CD4-positive, alpha-beta T cell treated with Interleukin-15 for 1 hour (primary cell): Measurements from ENCODE around the gene PIK3C2G.

Source experiments
- DNase-seq: peaks from one replicate; pipeline ENCODE4 v3.0.0-alpha.2; 2020

PIK3C2G gene

DNA sequence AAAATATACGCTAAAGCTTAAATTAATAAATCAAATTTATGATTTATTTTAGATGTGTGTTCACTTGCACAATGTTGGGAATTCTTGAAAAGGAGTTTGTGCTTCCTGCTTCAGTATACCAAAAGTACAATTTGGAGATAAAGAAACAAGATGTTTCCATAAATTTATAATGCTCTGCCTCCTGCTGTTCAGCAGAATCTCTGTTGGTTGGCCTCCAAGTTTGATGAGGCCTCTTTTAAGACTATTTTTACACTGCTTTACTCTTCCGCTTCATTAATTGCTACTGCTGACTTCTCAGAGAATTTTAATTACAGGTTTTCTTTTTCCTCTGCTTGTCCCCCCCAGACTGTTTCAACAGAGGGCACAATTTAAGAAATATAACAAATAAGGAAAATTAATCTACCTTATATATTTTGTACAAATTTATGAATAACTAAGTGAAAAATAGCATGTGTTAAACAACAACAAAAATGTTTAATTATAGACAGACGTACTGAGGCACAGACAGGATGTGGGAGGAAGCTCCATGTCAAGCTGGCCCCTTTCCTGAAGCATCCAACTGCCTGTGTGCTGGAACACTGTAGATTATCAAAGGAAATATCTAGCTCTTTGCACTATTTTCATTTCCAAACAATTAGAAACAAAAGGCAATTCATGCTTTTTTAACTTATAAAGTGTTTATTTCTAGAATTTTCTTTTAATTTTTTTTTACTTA is 83.9 kb downstream of the PIK3C2G start:
- no peak for DNase-seq

DNA sequence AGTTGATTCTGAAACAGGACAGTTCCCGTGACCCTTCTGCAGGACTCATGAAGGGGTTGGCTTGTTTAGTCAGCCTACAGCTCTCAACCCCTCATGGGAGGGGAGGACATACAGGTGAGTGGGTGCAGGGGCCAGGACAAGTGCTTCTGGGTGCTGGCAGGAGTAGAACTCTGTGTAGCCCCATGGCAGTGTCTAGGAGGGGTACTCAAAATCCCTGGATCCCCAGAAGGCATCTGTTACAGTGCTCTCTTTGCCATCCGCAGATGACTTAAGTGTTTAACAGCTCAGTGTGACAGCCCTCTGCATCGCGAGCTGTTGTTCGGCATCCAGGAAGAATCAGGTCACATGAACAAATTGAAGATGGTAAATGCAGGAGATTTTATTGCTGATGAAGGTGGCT is 91.0 kb downstream of the PIK3C2G start:
- no peak for DNase-seq

DNA sequence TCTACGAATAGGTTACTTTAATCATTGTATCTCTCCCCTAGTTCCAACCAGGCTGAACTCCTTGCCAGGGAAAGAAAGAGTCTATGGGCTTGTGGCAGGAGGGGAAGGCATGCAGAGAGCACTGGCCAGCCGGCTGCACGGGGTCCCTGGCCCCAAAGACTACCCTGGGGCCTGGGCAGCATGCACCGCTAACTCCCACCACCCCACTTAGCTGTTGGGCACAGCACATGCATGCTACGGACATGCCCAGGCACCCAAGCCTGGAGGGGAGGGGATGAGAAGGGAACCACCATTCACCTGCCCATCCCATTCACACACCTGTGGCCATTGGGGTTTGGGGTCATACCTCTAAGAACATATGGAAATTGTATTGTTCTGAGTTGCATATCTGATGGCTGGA is 94.1 kb downstream of the PIK3C2G start:
- no peak for DNase-seq

DNA sequence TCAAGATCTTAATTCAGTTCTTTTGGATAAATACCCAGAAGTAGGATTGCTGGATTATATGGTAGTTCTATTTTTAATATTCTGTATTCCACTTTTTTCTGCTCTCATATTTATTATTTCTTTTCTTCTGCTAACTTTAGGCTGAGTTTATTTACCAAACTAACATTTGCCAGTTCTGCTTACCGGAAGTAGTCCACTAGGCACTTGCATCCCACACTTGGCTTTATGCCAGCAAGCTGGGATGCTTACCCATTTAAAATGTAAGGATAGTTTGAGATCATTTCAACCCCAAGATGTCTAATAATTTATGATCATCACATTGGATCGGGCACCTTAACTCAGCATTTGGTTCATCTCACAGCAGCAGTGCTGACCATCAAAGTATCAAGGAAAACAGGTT is 96.8 kb downstream of the PIK3C2G start:
- DNase-seq, result no peak

DNA sequence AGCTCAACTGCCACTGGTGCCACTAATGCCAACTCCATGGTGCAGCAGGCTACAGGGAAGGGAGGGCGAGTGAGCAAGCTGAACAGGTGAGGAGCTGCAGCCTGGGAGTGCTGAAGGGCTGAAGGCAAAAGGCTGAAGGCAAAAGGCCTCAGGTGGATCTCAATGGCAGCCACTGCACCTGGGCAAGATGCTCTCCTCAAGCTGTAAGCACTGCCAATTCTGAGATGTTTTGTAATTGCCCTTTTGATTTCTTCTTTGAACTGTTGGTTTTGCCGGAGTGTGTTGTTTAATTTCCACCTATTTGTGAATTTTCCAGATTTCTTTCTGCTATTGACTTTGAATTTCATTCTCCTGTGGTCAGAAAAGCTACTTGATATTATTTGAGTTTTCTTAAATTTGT is 97.6 kb downstream of the PIK3C2G start:
- DNase-seq, result no peak

DNA sequence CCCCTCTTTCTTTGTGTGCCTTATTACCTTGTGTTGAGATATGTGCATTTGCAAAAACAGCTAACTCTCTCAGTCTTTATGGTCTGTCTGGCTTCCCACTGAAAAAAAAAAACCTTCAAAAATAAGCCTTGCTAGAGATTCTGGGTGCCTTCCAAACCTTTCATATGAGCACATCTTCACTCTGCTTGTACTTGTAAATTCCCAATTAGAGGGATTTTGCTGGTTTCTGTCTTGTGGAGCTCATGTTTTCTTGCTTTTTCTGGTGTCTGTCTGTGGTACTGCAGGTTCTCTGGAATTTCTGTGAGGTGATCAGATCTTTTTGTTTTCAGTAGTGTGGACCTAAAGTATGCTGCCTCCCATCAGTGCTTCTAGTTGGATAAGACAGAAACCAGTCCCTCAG is 100.1 kb downstream of the PIK3C2G start:
- DNase-seq, result no peak

DNA sequence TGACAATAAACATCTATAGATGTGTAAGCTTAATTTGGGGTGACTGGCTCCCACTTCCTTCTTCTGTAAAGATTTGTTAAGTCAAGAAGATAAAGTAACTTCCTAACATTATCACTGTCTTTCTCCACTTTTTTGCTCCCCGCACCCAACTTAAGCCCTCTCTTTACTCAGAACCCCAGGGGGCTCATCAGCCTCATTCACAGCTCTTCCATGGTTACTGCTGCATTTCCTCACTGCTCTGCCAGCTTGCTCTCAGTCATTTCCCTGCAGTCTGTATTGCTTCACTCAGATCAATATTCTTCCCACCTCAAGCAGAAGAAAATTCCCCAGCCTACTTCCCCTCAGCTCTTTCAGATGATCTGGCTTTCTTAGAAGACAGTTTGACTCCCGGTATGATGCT is 102.0 kb downstream of the PIK3C2G start:
- no peak for DNase-seq

DNA sequence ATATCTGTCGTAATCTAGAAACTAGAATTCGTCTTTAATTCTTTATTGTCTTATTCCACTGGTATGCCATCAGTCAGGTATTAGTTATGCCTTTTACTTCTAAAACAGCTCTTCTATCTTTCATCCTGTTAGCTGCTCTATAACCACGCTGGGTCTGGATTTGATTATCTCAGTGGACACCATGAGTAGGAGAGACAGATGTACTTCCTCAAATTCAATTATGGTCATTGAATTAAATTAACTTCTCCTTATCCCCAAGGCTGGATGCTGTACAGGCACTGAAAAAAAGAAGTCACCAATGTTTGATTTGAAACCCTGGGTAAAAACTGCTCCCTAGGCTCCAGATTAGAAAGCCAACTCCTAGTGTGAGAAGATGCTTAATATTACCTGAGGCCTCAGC is 107.3 kb downstream of the PIK3C2G start:
- DNase-seq, result no peak

DNA sequence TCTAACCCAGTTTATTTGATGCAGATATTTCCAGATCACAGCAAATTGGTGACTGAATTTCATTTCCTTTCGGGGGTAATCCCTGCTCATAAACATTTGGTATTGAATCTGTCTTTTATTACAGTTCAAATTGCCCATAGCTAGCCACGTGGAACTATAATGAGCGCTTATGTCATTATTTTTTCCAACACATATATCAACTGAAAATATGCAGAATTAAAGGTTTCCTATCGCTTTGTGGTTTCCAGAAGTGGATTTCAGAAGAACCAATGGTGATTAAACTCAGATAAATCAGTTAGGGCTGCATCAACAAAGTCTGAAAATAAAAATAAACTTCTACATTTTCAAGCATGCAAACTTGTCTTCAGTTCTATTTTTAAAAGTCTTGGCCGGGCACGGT is 111.9 kb downstream of the PIK3C2G start:
- DNase-seq, result no peak

DNA sequence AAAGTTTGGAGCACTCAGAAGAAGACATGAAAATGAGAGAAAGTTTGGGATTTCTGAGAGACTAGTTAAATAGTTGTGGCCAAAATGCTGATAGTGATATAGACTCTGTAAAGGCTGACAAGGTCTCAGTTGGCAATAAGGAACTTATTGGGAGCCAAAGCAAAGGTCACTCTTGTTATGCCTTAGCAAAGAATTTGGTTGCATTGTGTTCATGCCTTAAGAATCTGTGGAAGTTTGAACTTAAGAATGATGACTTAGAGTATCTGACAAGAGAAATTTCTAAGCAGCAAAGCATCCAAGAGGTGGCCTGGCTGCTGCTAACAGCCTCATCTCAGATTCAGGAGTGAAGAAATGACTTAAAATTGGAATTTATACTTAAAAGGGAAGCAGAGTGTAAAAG is 113.8 kb downstream of the PIK3C2G start:
- DNase-seq, result no peak

DNA sequence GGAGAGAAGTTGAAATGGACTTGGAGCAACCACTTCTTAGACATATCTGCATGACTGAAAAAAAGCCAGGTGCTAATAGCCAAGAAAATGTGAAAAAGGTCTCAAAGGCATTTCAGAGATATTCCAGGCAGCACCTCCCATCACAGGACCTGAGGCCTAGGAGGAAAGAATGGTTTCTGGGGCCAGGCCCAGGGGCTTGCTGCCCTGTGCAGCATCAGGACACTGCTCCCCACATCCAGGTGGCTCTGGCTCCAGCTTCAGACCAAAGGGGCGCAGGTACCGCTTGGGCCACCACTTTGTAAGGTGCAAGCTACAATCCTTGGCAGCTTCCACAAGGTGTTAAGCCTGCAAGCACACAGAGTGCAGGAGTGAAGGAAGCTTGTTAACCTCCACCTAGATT is 114.3 kb downstream of the PIK3C2G start:
- no peak for DNase-seq

DNA sequence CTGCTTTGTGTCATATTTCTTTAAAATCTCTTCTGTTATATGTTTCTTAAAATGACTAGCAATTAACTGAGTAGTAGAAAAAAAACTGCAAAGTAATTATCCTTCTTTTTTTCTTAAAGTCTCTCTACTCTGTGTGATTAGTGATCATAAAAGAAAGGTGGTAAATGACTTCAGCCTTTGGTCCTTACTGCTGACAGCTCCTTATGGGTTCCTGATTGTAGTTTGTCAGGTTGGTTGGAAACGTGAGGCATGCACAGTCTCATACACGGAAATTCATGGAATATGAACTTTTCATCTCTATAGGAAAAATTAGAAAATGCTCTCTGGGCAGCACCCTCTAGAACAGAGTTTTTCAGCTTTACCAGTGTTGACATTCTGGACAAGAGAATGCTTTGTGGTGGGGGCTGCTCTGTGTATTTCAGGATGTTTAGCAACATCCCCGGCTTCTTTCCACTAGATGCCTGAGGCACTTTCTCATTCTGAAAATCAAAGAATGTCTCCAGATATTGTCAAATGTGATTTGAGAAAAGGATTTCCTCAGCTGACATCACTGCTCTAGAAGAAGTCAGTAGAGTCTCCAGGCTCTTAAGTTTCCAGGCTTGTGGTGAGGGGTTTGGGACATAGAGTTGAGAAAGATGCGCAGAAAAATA is 121.0 kb downstream of the PIK3C2G start:
- DNase-seq, result no peak

DNA sequence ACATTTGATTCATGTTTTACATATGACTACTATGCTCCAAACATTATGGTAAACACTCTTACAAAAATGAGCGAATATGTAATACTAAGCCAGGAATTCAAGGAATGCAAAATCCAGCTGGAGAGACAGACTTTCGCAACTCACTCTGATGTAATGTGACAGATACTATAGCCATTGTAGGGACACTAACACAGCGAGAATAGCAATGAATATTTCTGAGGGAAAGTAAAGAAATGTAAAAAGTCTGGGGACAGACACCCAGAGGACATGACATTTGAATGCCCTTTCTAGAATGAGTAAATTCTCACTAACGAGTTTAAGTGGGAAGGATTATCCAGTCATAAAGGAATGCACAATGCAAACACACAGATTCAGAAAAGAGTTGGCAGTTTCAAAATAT is 121.9 kb downstream of the PIK3C2G start:
- no peak for DNase-seq

DNA sequence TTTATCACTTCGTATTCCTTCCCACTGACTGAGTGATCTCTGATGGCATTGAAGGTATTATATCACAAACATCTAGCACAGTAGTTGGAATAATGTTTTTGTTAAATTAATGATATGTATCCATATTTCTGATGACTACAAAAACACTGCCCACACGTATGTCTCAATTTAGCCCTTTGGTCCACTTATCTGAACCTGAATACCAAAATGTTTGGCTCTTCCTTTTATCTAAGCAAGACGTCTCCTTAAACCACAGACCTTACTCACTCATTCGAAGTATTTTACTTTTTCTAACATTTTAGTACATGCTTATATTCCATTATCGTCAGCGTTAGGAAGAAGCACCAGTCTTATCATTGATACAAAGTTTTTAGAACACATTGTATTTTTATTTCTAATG is 126.4 kb downstream of the PIK3C2G start:
- DNase-seq, result no peak

DNA sequence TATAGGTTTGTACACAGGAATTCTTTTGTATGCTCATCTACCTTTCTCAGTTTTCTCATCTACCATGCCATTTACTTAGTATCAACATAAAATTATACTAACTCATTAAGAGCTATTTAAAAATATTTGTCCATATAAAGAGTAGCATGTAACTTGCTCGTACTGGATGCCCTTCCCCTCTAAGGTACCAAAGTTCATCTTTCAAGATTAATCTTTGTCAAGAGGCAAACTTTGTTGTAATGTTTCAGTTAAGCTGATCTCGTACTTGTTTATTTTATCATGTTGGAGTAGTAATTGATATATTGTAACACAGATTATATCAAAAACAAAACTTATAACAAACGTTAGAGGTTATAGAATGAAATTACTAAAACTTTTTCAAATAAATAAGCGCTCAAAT is 128.5 kb downstream of the PIK3C2G start:
- DNase-seq, result no peak

DNA sequence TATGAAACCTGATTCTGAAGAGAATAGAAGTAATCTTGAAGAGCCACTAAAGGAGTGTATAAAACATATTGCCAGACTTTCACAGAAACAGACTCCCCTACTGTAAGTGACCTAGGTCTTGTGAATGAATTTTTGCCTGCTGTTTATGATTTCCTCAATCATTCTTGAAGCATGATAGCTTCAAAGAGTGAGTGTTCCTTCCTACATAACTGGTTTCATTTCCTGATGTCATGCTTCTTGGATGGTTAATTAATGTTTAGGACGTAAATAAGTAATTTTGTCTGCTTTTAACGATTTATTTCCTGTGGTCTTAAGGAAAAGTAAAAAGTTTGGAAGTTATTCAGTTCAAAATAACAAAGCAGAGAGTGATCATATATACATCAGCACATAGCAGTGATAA is 129.8 kb downstream of the PIK3C2G start:
- no peak for DNase-seq

DNA sequence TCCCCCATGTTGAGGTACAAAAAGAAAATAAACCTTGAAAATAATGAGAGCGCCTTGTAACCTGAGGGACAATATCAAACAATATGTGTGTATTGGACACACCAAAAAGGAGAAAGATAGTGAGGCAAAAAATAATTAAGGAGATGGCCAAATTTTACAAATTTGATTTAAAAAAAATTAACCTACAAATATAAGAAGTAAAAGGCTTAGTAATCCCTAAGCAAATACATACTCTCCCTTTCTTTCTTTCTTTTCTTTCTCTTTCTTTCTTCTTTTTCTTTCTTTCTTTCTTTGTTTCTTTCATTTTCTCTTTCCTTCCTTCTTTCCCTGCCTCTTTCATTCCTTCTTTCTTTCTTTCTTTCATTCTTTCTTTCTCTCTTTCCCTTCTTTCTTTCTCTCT is 133.4 kb downstream of the PIK3C2G start:
- no peak for DNase-seq

DNA sequence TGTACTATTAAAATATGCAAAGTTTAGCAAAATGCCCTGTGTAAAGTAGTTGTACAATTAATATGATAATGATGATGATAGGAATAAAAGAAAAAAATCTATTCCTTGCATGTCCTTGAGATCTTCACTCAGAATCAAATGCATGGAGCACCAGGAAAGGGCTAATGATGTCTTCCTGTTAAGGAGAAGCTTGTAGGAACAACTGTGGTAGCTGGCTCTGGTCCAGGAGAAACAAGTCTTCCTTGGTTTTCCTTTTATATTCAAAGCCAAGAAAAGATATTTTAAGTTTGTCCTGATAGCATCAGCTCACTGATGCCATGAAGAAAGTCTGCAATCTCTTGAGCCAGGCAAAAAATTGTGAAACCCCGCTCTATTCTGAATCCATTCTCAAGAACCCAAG is 138.9 kb downstream of the PIK3C2G start:
- DNase-seq, result no peak

DNA sequence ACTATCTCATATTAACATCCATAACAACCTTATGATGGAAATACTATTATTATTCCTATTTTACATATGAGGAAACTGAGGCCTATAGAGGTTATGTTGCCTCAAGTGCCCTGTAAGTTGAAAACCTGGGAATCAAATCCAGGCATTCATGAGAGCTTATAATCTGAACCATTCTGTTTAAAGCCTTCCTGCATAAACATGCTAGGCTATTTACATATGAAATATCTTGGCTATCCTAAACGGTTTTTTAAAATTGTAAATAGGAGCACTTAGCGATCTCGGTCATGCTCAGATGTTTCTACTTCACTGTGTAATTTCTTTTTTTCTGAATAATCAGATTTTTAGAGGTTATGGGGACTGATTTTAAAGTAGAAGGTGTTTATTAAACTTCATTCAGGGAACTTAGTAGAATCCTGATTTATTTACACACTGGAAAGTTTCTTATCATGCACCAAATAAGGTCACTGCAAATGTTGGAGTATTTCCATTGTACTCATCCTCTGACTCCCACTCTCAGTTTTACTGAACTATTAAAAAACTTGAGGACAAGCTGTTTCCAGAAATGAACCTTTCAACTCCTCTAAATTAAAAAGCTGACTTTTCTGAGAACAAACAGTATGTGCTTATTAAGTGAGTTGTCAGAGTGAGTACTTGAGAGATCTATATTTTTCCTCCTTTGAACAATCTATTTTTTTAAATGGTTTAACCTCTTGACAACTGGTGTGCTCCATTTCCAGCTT is 141.7 kb downstream of the PIK3C2G start:
- no peak for DNase-seq

DNA sequence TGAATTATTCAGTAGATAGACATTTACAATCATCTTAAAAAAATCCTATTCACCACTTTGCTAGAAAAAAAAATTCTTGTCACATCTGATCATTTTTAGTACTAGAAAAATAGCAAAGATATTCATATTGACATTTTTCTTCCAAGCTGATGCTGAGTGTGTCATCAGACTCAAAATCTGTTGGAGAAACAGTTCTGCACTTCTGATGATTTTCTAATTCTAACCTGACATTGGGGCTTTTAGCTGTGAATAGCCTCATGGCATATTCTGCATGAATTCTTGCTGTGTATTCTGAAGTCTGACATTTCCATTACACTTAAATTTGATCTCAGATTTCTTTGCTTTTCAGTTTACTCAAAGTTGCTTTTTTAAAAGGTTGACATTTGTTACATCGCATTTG is 150.1 kb downstream of the PIK3C2G start:
- no peak for DNase-seq

DNA sequence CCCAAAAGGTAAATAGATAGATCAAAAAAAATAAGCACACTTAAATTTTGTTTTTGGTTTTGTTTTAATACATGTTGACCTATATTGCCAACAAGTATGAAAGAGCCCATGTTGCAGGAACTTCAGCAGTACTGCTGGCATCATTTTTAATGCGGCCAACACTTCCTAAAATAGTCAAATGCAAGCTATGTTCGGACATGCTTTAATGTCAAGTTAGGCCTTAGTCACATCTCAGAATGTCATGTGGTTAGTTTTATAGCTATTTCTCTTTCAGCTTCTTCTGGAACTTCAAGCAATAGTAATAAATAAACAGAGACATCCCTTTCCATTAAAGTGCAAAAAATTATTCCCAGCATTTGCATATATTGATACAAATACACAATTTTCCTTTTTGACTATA is 153.4 kb downstream of the PIK3C2G start:
- DNase-seq, result no peak

DNA sequence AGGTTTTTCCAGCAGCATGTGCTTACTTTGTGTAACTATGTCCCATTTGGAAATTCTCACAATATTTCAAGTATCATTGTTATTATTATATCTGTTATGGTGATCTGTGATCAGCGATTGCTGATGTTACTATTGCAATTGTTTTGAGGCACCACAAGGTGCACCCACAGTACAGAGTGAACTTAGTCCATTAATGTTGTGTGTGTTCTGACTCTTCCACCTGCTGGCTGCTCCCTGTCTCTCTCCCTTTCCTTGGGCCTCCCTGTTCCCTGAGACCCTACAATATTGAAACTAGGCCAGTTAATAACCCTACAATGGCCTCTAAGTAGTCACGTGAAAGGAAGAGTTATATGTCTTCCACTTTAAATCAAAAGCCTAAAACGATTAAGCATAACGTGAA is 153.9 kb downstream of the PIK3C2G start:
- no peak for DNase-seq

DNA sequence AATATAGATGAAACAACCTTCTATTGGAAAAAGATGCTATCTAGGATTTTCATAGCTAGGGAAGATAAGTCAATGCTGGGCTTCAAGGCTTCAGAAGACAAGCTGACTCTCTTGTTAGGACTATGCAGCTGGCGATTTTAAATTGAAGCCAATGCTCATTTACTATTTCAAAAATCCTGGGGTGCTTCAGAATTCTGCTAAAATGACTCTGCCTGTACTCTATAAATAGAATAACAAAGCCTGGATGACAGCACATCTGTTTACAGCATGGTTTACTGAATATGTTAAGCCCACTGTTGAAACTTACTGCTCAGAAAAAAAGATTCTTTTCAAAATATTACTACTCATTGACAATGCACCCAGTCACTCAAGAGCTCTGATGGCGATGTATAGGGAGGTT is 155.1 kb downstream of the PIK3C2G start:
- no peak for DNase-seq

DNA sequence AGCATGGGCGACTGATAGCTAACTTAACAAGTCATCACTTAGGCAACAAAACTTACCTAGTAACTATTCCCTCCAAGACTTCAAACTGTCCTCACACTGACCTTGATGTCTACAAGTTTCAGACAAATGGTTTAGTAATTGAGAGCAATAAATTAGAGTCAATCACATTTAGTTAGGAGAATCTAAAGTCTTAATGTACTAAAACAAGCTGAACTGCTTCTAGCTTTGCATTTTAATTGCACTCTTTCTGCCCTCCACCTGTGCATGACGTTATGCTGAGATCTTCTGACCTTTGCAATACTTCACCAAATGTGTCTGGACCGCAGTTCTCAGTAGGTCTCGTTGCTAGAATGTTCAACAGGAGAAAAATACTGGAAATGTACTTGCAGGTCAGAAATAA is 158.0 kb downstream of the PIK3C2G start:
- no peak for DNase-seq
